OCI-LY1 (cell line): ENCODE data around the gene SLC17A1.
A peak's percentile ranks its signal among the peaks of the same experiment; 100 is the strongest.

Experiments used
- H2AFZ ChIP-seq: fragments of 200-600 bp; sonication (generic), shearing (Covaris generic); 2 replicates; pipeline ENCODE4 v1.6.0; 2014; ENCODE audit warnings: antibody characterized with exemption, mild to moderate bottlenecking, low read length
- H3F3A ChIP-seq: fragments of 200-600 bp; sonication (generic), shearing (Covaris generic); 2 replicates; pipeline ENCODE4 v1.6.0; 2014; ENCODE audit warnings: mild to moderate bottlenecking, antibody characterized with exemption, low read length, moderate library complexity; ENCODE audit not compliant: insufficient read depth
- H3K27ac ChIP-seq: fragments of 200-600 bp; sonication (generic); 2 replicates; pipeline ENCODE4 v1.5.1; 2014; ENCODE audit warnings: low read length, mixed run types, mild to moderate bottlenecking, low read depth; ENCODE audit not compliant: poor library complexity, severe bottlenecking
- H3K27me3 ChIP-seq: fragments of 200-600 bp; sonication (generic); 2 replicates; pipeline ENCODE4 v1.6.0; 2014; ENCODE audit warnings: antibody characterized with exemption, mild to moderate bottlenecking, low read length, moderate library complexity; ENCODE audit not compliant: insufficient read depth
- H3K36me3 ChIP-seq: fragments of 200-600 bp; sonication (generic); 2 replicates; pipeline ENCODE4 v1.6.1; 2014; ENCODE audit warnings: mild to moderate bottlenecking, antibody characterized with exemption, low read length, moderate library complexity, mixed read lengths; ENCODE audit not compliant: insufficient read depth
- H3K4me1 ChIP-seq: fragments of 200-600 bp; sonication (generic); 2 replicates; pipeline ENCODE4 v1.5.1; 2014; ENCODE audit warnings: mild to moderate bottlenecking, low read length, moderate library complexity; ENCODE audit not compliant: insufficient read depth, severe bottlenecking
- H3K4me2 ChIP-seq: fragments of 200-600 bp; sonication (generic), shearing (Covaris generic); 2 replicates; pipeline ENCODE4 v1.6.1; 2014; ENCODE audit warnings: low read length
- H3K4me3 ChIP-seq: fragments of 200-600 bp; sonication (generic); 2 replicates; pipeline ENCODE4 v1.5.1; 2014; ENCODE audit warnings: low read length, low read depth, mild to moderate bottlenecking, mixed read lengths; ENCODE audit not compliant: poor library complexity, severe bottlenecking
- H3K79me2 ChIP-seq: fragments of 200-600 bp; shearing (Covaris generic); 2 replicates; pipeline ENCODE4 v1.6.1; 2016; ENCODE audit warnings: mixed run types, low read length, mixed read lengths; ENCODE audit not compliant: insufficient read depth
- H3K9ac ChIP-seq: fragments of 200-600 bp; sonication (generic), shearing (Covaris generic); 2 replicates; pipeline ENCODE4 v1.6.1; 2014; ENCODE audit warnings: mild to moderate bottlenecking, low read length, mixed read lengths
- H3K9me2 ChIP-seq: fragments of 200-600 bp; sonication (generic), shearing (Covaris generic); 2 replicates; pipeline ENCODE4 v1.6.1; 2014; ENCODE audit warnings: low read depth, mild to moderate bottlenecking, low read length, mixed read lengths
- H3K9me3 ChIP-seq: fragments of 200-600 bp; shearing (Covaris generic); 2 replicates; pipeline ENCODE4 v1.6.1; 2014; ENCODE audit warnings: low read length, mixed read lengths
- H4K20me1 ChIP-seq: fragments of 200-600 bp; sonication (generic), shearing (Covaris generic); 2 replicates; pipeline ENCODE4 v1.6.0; 2016; ENCODE audit warnings: mild to moderate bottlenecking, low read length; ENCODE audit not compliant: insufficient read depth
- EZH2 ChIP-seq: fragments of 200-600 bp; sonication (generic), shearing (Covaris generic); IDR thresholded peaks from 2 replicates; pipeline ENCODE4 v1.8.0; 2017; ENCODE audit warnings: borderline replicate concordance, mixed run types, mild to moderate bottlenecking, antibody characterized with exemption, low read length, moderate library complexity, mixed read lengths
- TF ChIP-seq, protein P1 (sequence below): fragments of 200-600 bp; sonication (generic), shearing (Covaris generic); IDR thresholded peaks from 2 replicates; pipeline ENCODE4 v1.5.1; 2017; ENCODE audit warnings: mild to moderate bottlenecking, antibody characterized with exemption, low read length, moderate library complexity, mixed read lengths

Gene SLC17A1

DNA sequence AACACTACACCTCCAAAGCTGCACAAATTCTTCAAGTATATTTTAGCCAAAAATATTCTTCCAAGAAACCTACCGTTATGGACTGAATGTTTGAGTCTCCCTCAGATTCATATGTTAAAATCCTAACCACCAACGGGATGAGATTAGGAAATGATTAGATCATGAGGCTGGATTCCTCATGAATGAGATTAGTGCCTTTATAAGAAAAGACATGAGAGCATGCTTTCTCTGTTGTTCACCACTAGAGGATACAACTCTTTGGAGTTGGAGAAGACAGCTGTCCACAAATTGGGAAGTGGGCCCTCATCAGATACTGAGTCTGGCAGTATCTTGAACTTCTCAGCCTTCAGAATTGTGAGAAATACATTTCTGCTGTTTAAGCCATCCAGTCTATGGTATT lies 84.4 kb downstream of the SLC17A1 start:
- Histone ChIP-seq H3K9me3 (no peaks in the 10 kb centered on the region), H3K79me2 (no peaks in the 10 kb centered on the region), H3F3A (no peaks in the 10 kb centered on the region), H3K27me3 (no peaks in the 10 kb centered on the region), H3K9me2 (no peaks in the 10 kb centered on the region), H3K9ac (no peak overlapping the region), H3K27ac (no peak overlapping the region), H4K20me1 (no peaks in the 10 kb centered on the region), H3K36me3 (no peaks in the 10 kb centered on the region), H3K4me1 (no peaks in the 10 kb centered on the region), H3K4me3 (no peak overlapping the region), H3K4me2 (no peak overlapping the region), H2AFZ (no peak overlapping the region)
- TF ChIP-seq EZH2 = no peak
- TF ChIP-seq, protein P1, sequence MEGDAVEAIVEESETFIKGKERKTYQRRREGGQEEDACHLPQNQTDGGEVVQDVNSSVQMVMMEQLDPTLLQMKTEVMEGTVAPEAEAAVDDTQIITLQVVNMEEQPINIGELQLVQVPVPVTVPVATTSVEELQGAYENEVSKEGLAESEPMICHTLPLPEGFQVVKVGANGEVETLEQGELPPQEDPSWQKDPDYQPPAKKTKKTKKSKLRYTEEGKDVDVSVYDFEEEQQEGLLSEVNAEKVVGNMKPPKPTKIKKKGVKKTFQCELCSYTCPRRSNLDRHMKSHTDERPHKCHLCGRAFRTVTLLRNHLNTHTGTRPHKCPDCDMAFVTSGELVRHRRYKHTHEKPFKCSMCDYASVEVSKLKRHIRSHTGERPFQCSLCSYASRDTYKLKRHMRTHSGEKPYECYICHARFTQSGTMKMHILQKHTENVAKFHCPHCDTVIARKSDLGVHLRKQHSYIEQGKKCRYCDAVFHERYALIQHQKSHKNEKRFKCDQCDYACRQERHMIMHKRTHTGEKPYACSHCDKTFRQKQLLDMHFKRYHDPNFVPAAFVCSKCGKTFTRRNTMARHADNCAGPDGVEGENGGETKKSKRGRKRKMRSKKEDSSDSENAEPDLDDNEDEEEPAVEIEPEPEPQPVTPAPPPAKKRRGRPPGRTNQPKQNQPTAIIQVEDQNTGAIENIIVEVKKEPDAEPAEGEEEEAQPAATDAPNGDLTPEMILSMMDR = no peak

DNA sequence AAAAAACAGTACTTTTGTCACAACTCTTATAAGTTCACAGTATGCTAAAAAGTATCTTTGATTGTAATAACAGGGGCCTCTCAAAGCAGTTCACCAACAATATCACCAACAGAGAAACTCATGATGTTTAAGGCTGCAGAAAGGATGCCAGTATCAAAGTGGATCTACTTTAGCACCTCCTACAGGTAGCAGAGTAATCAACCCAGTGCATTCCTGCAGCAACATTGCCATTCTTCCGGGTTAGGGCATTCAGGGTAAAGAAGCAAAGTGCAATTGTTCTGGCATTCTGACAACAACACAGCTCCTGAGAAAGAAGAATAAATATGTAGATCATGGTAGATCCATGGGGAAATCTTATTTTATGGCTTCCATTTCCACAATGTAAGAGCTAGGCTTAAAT lies 84.9 kb downstream of the SLC17A1 start:
- Histone ChIP-seq H3K9ac (no peak overlapping the region), H3K79me2 (no peaks in the 10 kb centered on the region), H4K20me1 (no peaks in the 10 kb centered on the region), H3K9me3 (no peaks in the 10 kb centered on the region), H3K27ac (no peak overlapping the region), H3K4me1 (no peaks in the 10 kb centered on the region), H3K4me2 (no peak overlapping the region), H3F3A (no peaks in the 10 kb centered on the region), H3K27me3 (no peaks in the 10 kb centered on the region), H2AFZ (no peak overlapping the region), H3K36me3 (no peaks in the 10 kb centered on the region), H3K4me3 (no peak overlapping the region), H3K9me2 (no peaks in the 10 kb centered on the region)
- no peak for TF ChIP-seq EZH2
- TF ChIP-seq, protein P1 = 0 out of 2 replicates have a peak, but pooled peaks have one; percentile 27

DNA sequence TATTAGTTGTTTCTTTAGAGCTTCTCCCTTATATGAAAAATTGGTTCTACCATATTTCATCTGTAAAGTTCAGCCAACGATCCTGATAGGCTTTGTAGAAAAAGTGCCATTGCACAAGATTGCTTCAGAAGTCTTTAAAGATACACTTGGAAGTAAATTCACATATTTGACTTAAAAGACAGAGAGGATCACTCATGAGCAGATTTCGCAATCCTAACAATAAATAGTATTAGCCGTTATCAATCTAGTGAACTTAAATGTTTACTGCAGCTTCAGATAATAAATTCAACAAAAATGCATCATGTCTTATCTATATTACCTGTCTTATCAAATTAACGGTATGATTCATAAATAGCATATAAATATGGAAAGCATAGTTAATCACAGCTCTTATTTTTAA lies 86.0 kb downstream of the SLC17A1 start:
- TF ChIP-seq, protein P1 = no peak
- TF ChIP-seq EZH2 = no peak

More for the DNA sequence above, 86.0 kb downstream of the SLC17A1 start:
- Histone ChIP-seq H3K79me2 (no peaks in the 10 kb centered on the region), H2AFZ (no peak overlapping the region), H3K4me3 (no peak overlapping the region), H3K9me2 (no peaks in the 10 kb centered on the region), H3K4me1 (no peaks in the 10 kb centered on the region), H3K9ac (no peak overlapping the region), H3K4me2 (no peak overlapping the region), H3F3A (no peaks in the 10 kb centered on the region), H3K27me3 (no peaks in the 10 kb centered on the region), H3K9me3 (no peaks in the 10 kb centered on the region), H3K36me3 (no peaks in the 10 kb centered on the region), H4K20me1 (no peaks in the 10 kb centered on the region), H3K27ac (no peak overlapping the region)
